ENCODE data around the gene TNFRSF12A.

Gene TNFRSF12A

DNA sequence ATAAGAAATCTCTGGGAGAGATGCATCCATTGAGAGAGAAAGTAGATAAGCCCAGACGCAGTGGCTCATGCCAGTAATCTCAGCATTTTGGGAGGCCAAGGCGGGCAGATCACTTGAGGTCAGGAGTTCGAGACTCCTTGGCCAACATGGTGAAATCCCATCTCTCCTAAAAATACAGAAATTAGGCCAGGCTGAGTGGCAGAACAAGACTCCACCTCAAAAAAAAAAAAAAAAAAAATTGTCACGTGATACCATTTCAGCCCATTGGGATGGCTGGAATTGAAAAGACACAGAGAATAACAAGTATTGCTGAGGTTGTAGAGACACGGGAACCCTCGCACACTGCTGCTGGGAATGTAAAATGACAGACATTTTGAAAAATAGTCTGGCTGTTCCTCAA lies 42.4 kb downstream of the TNFRSF12A start:
- Histone ChIP-seq H3K36me3 (ENCODE audit: control insufficient read depth in 2 of 2, insufficient read depth in 1 of 2, low read length in 2 of 2) (peaks cover 0 to under 1% of the 10 kb centered on the region in 2 experiments; a peak in 1 of 3 replicates), H3K4me1 (ENCODE audit: control insufficient read depth, insufficient read depth, low read length) (peaks cover 3% of the 10 kb centered on the region), H3K9me3 (ENCODE audit: control insufficient read depth, insufficient read depth, low read depth, low read length) (no peaks in the 10 kb centered on the region), H3K27ac (ENCODE audit: extremely low read depth, low read depth, low read length) (no peak overlapping the region), H3K4me3 (ENCODE audit: low read depth, low read length) (no peak overlapping the region)
- TF ChIP-seq, protein P1, sequence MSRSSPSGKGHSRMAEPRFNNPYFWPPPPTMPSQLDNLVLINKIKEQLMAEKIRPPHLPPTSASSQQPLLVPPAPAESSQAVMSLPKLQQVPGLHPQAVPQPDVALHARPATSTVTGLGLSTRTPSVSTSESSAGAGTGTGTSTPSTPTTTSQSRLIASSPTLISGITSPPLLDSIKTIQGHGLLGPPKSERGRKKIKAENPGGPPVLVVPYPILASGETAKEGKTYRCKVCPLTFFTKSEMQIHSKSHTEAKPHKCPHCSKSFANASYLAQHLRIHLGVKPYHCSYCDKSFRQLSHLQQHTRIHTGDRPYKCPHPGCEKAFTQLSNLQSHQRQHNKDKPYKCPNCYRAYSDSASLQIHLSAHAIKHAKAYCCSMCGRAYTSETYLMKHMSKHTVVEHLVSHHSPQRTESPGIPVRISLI (tag by site-specific recombination; IDR thresholded peaks at IDR 0.05), result 0 out of 2 replicates have a peak, but pooled peaks have one; percentile 14
- TF ChIP-seq ZNF555 (tag by site-specific recombination; conservative IDR thresholded peaks at IDR 0.05), result no peak
- ChIA-PET POLR2A (no interaction called here), CTCF (interaction anchor here (0.6 to 2.0 kb wide), 7 partner anchors 15 to 69 kb away, joined by 3 to 9 read pairs (median 5); no protein-coding TSS in a partner anchor)

DNA sequence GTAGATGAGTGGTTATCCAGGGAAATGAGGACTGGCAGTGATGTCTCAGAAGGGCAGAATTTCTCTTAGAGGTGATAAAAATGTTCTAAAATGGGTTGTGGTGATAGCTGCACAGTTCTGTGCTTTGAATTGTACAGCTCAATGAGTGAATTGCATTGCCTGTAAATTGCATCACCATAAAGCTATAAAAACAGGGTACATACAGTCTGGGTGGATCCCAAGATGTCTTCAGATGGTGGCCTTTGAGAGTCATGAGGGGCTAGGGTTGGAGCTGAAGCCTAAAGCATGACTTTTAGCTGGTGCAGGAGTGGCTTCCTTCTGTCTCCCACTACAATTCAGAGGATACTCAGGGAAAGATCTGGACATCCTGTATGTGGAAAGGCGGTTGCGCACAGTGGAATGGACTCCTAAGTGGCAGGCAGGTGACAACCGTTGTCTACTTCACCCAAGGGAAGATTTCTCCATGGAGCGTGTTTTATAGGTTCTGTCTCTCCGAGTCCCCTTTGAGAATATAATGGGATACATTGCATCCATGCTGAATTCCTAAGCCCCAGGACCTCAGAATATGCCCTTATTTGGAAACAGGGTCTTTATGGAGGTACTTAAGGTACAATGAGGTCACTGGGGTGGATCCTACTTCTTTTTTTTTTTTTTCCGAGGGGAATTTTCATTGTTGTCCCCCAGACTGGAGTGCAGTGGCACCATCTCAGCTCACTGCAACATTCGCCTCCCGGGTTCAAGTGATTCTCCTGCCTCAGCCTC lies 43.6 kb downstream of the TNFRSF12A start:
- ChIA-PET POLR2A (no interaction called here), CTCF (interaction anchor here (1.1 to 2.0 kb wide), 5 partner anchors 14 to 68 kb away, joined by 3 to 11 read pairs (median 7); no protein-coding TSS in a partner anchor)
- H3K36me3 ChIP-seq (ENCODE audit: control insufficient read depth in 2 of 2, insufficient read depth in 1 of 2, low read length in 2 of 2), result no peaks in the 10 kb centered on the region
- no peak overlapping the region for H3K4me3 ChIP-seq (ENCODE audit: low read depth, low read length)
- H3K9me3 ChIP-seq (ENCODE audit: control insufficient read depth, insufficient read depth, low read depth, low read length), result no peaks in the 10 kb centered on the region
- H3K27ac ChIP-seq (ENCODE audit: extremely low read depth, low read depth, low read length), result no peak overlapping the region
- TF ChIP-seq ZNF335 (tag by site-specific recombination; conservative IDR thresholded peaks at IDR 0.05), result peak; percentile 39; the same call in 1 of the 2 replicates
- TF ChIP-seq, protein P2, sequence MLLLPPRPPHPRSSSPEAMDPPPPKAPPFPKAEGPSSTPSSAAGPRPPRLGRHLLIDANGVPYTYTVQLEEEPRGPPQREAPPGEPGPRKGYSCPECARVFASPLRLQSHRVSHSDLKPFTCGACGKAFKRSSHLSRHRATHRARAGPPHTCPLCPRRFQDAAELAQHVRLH (tag by site-specific recombination; IDR thresholded peaks at IDR 0.05), result no peak
- TF ChIP-seq, protein P3, sequence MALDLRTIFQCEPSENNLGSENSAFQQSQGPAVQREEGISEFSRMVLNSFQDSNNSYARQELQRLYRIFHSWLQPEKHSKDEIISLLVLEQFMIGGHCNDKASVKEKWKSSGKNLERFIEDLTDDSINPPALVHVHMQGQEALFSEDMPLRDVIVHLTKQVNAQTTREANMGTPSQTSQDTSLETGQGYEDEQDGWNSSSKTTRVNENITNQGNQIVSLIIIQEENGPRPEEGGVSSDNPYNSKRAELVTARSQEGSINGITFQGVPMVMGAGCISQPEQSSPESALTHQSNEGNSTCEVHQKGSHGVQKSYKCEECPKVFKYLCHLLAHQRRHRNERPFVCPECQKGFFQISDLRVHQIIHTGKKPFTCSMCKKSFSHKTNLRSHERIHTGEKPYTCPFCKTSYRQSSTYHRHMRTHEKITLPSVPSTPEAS (tag by site-specific recombination; IDR thresholded peaks at IDR 0.05), result no peak
- H3K4me1 ChIP-seq (ENCODE audit: control insufficient read depth, insufficient read depth, low read length), result peaks cover 3% of the 10 kb centered on the region; the same call in 1 of the 2 replicates

DNA sequence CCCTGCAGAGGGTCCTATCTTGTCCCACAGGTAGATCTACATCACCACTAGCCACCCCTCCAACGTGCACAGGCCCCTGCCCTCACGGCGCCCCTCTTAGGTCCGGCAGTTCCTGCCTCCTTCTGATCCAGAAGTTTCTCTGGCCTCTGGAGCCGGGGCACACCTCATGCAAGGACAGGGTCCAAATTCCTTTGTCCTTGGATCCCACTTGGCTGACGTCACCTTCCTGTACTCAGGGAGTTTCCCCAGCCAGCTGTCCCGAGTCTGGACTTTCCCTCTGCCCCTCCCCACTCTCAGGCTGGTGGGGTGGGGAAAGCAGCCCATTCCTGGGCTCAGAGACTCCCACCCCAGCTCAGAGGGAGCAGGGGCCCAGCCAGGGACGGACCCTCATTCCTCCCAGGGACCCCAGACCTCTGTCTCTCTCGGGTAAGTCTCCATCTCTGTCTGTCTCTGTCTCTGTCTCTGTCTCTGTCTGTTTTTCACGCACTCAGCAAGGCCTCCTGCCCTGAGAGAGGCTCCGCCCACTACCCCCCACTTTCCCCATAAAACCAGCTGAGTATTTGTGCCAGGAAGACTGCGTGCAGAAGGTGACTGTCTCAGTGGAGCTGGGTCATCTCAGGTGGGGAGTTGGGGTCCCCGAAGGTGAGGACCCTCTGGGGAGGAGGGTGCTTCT lies 45.0 kb downstream of the TNFRSF12A start, which contains the start of gene IL32:
Gene IL32 (plus strand): TSS at position 572 of the 673 bp plus-strand sequence. CDS start 172 bp downstream, outside the sequence.
- ChIA-PET CTCF (interaction anchor here (1.0 to 1.5 kb wide), 3 partner anchors 13 to 107 kb away, joined by 3 read pairs; no protein-coding TSS in a partner anchor), POLR2A (interaction anchor here (0.6 kb wide), 2 partner anchors 9 to 71 kb away, joined by 3 to 6 read pairs; no protein-coding TSS in a partner anchor)
- no peak within 1 kb of the TSS for H3K27ac ChIP-seq (ENCODE audit: extremely low read depth, low read depth, low read length)
- H3K9me3 ChIP-seq (ENCODE audit: control insufficient read depth, insufficient read depth, low read depth, low read length), result no peaks in the 10 kb centered on the region
- H3K4me1 ChIP-seq (ENCODE audit: control insufficient read depth, insufficient read depth, low read length), result no peaks in the 10 kb centered on the region
- no peaks in the 10 kb centered on the region for H3K36me3 ChIP-seq (ENCODE audit: control insufficient read depth in 2 of 2, insufficient read depth in 1 of 2, low read length in 2 of 2)
- no peak within 1 kb of the TSS for H3K4me3 ChIP-seq (ENCODE audit: low read depth, low read length)
- no peak for TF ChIP-seq ZNF830 (tag by site-specific recombination; IDR thresholded peaks at IDR 0.05; ENCODE audit: low read depth)
- no peak for TF ChIP-seq ZBTB7A (tag by site-specific recombination; IDR thresholded peaks at IDR 0.05; ENCODE audit: low read depth)
- no peak for TF ChIP-seq ZBTB1 (tag by site-specific recombination; IDR thresholded peaks at IDR 0.05)
- TF ChIP-seq, protein P4, sequence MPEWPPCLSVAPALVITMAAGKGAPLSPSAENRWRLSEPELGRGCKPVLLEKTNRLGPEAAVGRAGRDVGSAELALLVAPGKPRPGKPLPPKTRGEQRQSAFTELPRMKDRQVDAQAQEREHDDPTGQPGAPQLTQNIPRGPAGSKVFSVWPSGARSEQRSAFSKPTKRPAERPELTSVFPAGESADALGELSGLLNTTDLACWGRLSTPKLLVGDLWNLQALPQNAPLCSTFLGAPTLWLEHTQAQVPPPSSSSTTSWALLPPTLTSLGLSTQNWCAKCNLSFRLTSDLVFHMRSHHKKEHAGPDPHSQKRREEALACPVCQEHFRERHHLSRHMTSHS (tag by site-specific recombination; IDR thresholded peaks at IDR 0.05), result no peak
- TF ChIP-seq, protein P5, sequence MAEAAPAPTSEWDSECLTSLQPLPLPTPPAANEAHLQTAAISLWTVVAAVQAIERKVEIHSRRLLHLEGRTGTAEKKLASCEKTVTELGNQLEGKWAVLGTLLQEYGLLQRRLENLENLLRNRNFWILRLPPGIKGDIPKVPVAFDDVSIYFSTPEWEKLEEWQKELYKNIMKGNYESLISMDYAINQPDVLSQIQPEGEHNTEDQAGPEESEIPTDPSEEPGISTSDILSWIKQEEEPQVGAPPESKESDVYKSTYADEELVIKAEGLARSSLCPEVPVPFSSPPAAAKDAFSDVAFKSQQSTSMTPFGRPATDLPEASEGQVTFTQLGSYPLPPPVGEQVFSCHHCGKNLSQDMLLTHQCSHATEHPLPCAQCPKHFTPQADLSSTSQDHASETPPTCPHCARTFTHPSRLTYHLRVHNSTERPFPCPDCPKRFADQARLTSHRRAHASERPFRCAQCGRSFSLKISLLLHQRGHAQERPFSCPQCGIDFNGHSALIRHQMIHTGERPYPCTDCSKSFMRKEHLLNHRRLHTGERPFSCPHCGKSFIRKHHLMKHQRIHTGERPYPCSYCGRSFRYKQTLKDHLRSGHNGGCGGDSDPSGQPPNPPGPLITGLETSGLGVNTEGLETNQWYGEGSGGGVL (tag by site-specific recombination; IDR thresholded peaks at IDR 0.05), result no peak
- no peak for TF ChIP-seq FEZF1 (tag by site-specific recombination; IDR thresholded peaks at IDR 0.05)
- TF ChIP-seq ZNF423 (tag by site-specific recombination; IDR thresholded peaks at IDR 0.05), result no peak
- no peak for TF ChIP-seq YY1 (tag by site-specific recombination; IDR thresholded peaks at IDR 0.05)
- TF ChIP-seq, protein P6, sequence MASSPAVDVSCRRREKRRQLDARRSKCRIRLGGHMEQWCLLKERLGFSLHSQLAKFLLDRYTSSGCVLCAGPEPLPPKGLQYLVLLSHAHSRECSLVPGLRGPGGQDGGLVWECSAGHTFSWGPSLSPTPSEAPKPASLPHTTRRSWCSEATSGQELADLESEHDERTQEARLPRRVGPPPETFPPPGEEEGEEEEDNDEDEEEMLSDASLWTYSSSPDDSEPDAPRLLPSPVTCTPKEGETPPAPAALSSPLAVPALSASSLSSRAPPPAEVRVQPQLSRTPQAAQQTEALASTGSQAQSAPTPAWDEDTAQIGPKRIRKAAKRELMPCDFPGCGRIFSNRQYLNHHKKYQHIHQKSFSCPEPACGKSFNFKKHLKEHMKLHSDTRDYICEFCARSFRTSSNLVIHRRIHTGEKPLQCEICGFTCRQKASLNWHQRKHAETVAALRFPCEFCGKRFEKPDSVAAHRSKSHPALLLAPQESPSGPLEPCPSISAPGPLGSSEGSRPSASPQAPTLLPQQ (tag by site-specific recombination; IDR thresholded peaks at IDR 0.05), result peak; percentile 45; the same call in 1 of the 2 replicates
- TF ChIP-seq, protein P1 (tag by site-specific recombination; IDR thresholded peaks at IDR 0.05), result no peak
- no peak for TF ChIP-seq ZFP3 (tag by site-specific recombination; IDR thresholded peaks at IDR 0.05; ENCODE audit: low read depth)
- no peak for TF ChIP-seq ZNF660 (tag by site-specific recombination; IDR thresholded peaks at IDR 0.05)
- TF ChIP-seq ZNF624 (tag by site-specific recombination; IDR thresholded peaks at IDR 0.05), result no peak
- TF ChIP-seq, protein P7, sequence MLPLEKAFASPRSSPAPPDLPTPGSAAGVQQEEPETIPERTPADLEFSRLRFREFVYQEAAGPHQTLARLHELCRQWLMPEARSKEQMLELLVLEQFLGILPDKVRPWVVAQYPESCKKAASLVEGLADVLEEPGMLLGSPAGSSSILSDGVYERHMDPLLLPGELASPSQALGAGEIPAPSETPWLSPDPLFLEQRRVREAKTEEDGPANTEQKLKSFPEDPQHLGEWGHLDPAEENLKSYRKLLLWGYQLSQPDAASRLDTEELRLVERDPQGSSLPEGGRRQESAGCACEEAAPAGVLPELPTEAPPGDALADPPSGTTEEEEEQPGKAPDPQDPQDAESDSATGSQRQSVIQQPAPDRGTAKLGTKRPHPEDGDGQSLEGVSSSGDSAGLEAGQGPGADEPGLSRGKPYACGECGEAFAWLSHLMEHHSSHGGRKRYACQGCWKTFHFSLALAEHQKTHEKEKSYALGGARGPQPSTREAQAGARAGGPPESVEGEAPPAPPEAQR (tag by site-specific recombination; IDR thresholded peaks at IDR 0.05), result no peak
